ENCODE measurements around the gene ATP13A4.

- TF ChIP-seq CTCF (IDR thresholded peaks at IDR 0.05) (no peak), POLR2A (IDR thresholded peaks at IDR 0.05; ENCODE audit: low read depth) (no peak)
These were observed 197.4 kb downstream of the ATP13A4 start for GRCh38 chr3:193357291-193357690.
